Activated T-helper 1 cell treated with anti-CD3 and anti-CD28 coated beads, Interleukin-2, amount 50 U/mL, for 16 hours (primary cell): ENCODE results near the gene COPS2.

ENCODE experiments used
- DNase-seq, 2 donors: peaks; one replicate each; pipeline ENCODE4 v3.0.0-alpha.2; 2020; ENCODE audit warnings: low read depth in 1 of 2, low spot score in 1 of 2

COPS2 gene

GRCh38 chr15:49163678-49164077 lies 8.3 kb upstream of the COPS2 start:
- no peak for DNase-seq

GRCh38 chr15:49155834-49156627 lies 632 bp upstream of the COPS2 start:
- no peak for DNase-seq

- no peak for DNase-seq
These were observed 645 bp downstream of the COPS2 start for GRCh38 chr15:49154799-49155109.

DNA sequence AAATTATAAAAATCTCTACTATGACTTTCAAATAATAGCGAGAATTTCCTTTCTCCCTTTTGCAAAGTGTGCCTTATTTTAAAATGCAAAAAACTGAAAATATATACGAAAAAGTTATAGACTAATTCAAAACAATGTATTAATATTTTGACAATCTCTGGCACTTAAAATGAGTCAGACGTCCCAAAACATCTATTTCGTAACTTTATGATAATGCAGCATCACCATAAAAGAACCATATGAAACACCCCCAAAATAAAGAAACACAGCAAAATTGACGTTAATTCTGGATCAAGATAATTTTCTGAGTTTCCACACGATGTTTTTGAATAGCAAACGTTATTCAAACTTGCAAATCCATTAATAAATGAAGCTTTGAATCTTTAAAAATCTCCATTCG lies 1.0 kb downstream of the COPS2 start:
- no peak for DNase-seq

- no peak for DNase-seq
These were observed 2.7 kb downstream of the COPS2 start for GRCh38 chr15:49152552-49153312.

- DNase-seq = no peak
These were observed 3.6 kb downstream of the COPS2 start for GRCh38 chr15:49151831-49152230.

GRCh38 chr15:49148727-49149126 lies 6.7 kb downstream of the COPS2 start:
- no peak for DNase-seq

DNA sequence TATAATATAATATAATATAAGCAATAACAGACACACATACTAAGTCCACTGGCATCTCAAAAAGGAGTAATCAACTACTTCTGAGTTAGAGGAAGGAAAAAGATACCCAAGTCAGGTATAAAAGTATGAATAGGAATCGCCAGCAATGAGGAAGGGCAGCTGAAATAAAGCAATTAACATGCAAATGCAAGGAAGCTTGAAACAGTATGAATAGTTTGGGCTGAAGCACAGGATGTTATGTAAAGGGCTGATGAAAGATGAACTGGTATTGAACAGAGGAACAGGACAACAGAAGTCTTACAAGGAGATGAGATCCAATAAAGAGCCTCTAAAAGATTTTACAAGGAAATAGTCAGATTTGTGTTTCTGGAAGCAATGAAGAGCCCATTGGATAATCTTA lies 7.1 kb downstream of the COPS2 start:
- no peak for DNase-seq

GRCh38 chr15:49145651-49146609 lies 9.5 kb downstream of the COPS2 start:
- no peak for DNase-seq

DNA sequence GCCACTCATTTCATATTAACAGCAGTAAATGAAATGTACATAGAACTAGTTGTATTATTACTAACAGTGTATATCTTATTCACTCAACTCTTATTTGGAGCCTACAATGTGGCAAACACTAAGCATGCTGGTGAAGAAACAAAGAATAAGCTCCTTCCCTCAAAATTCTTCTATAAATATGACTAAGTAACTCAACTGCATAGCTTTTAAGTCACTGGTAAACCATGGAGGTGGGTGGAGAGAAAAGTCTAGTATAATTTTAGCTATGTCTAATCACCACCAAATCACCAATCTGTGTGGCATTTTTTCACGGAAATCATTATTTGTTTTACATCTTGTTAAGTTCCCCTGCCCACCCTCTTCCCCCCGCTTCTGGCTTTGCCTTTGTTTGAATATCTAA lies 17.5 kb downstream of the COPS2 start:
- DNase-seq = no peak

- DNase-seq = no peak
These were observed 19.5 kb downstream of the COPS2 start for GRCh38 chr15:49135911-49136310.

DNA sequence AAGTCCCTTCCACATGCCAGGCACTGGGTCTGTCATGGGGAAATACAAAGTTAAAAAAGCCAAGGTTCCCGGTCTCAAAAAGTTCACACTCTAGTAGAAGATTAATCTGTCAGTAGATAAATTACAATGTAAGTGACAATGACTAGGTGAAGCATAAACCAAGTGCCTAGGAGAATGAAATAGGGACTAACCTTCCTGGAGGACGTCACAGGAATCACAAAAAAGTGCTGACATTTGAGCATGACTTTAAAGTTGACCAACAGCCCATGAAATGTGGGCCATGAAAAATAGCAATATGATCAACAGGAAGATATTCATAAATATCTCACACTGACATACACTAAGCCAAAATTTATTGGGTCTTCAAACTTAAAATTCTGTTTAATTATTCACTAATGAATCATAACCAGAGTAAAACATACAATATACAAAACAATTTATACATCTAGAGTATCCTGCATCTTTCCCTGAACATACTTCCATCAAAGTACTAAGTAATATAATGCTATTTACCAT lies 20.0 kb downstream of the COPS2 start:
- DNase-seq = no peak

GRCh38 chr15:49134683-49135341 lies 20.6 kb downstream of the COPS2 start:
- DNase-seq = no peak

- no peak for DNase-seq
These were observed 24.0 kb downstream of the COPS2 start for GRCh38 chr15:49131403-49131802.

GRCh38 chr15:49124371-49124770 lies 31.0 kb downstream of the COPS2 start:
- DNase-seq = no peak

- DNase-seq = no peak
These were observed 32.8 kb downstream of the COPS2 start for GRCh38 chr15:49122541-49123062.

GRCh38 chr15:49121901-49122300 lies 33.5 kb downstream of the COPS2 start:
- DNase-seq = no peak

GRCh38 chr15:49120832-49121231 lies 34.6 kb downstream of the COPS2 start:
- no peak for DNase-seq

DNA sequence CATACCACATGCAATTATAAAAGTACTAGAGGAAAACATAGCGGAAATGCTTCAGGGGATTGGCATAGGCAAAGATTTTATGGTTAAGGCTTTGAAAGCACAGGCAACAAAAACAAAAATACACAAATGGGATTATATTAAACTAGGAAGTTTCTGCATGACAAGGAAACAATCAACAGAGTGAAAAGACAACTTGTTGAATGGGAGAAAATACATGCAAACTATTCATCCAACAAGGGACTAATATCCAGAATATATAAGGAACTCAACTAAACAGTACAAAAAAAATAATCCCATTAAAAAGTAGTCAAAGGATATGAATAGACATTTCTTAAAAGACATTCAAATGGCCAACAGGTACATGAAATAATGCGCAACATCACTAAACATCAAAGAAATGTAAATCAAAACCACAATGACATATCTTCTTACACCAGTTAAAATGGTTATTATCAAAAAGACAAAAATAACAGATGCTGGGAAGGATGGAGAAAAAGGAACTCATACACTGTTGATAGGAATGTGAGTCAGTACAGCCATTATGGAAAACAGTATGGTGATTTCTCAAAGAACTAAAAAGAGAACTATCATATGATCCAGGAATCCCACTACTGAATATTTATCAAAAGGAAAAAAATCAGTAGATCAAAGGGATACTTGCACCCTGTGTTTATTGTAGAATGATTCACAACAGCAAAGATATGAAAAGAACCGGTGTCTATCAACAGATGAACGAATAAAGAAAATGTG lies 39.1 kb downstream of the COPS2 start:
- no peak for DNase-seq

GRCh38 chr15:49115062-49115461 lies 40.3 kb downstream of the COPS2 start:
- no peak for DNase-seq
